HCT116 (cell line): ENCODE measurements around the gene NEK7.

ENCODE experiments used
- CTCF ChIP-seq, 3 experiments: fragments of 200-600 bp in 1 of 3; sonication (generic) in 1 of 3; IDR thresholded peaks in 2 of 3; conservative IDR thresholded peaks in 1 of 3; 2 replicates each; pipeline ENCODE4 v1.5.1; 2012 to 2017; ENCODE audit warnings: low read depth in 2 of 3, low read length in 2 of 3, antibody characterized with exemption in 1 of 3, borderline replicate concordance in 1 of 3, control low read depth in 1 of 3, mild to moderate bottlenecking in 1 of 3, mixed read lengths in 1 of 3, mixed run types in 1 of 3, moderate library complexity in 1 of 3; ENCODE audit not compliant: insufficient read depth in 1 of 3
- FOSL1 ChIP-seq: IDR thresholded peaks from 2 replicates; pipeline ENCODE4 v1.6.1; 2012; ENCODE audit warnings: low read depth
- RAD21 ChIP-seq: IDR thresholded peaks from 2 replicates; pipeline ENCODE4 v1.6.1; 2012; ENCODE audit warnings: low read depth, mild to moderate bottlenecking
- ZNF274 ChIP-seq: fragments of 200-500 bp; sonication (Bioruptor generic); IDR thresholded peaks from 2 replicates; pipeline ENCODE4 v1.6.1; 2014; ENCODE audit warnings: mild to moderate bottlenecking, low read depth, low read length, inconsistent platforms
- TF ChIP-seq, protein P1 (sequence below): IDR thresholded peaks from 2 replicates; pipeline ENCODE4 v1.6.1; 2011; ENCODE audit warnings: mild to moderate bottlenecking, low read length, moderate library complexity; ENCODE audit not compliant: insufficient replicate concordance; ENCODE audit errors: extremely low read depth

- TF ChIP-seq ZNF274: no peak
- no peak for TF ChIP-seq CTCF (IDR thresholded peaks at IDR 0.05 in 2 of 3, conservative IDR thresholded peaks at IDR 0.05 in 1 of 3; ENCODE audit: borderline replicate concordance in 1 of 3, insufficient read depth in 1 of 3, low read depth in 2 of 3, low read length in 2 of 3)
- no peak for TF ChIP-seq FOSL1
- no peak for TF ChIP-seq RAD21
- TF ChIP-seq, protein P1, sequence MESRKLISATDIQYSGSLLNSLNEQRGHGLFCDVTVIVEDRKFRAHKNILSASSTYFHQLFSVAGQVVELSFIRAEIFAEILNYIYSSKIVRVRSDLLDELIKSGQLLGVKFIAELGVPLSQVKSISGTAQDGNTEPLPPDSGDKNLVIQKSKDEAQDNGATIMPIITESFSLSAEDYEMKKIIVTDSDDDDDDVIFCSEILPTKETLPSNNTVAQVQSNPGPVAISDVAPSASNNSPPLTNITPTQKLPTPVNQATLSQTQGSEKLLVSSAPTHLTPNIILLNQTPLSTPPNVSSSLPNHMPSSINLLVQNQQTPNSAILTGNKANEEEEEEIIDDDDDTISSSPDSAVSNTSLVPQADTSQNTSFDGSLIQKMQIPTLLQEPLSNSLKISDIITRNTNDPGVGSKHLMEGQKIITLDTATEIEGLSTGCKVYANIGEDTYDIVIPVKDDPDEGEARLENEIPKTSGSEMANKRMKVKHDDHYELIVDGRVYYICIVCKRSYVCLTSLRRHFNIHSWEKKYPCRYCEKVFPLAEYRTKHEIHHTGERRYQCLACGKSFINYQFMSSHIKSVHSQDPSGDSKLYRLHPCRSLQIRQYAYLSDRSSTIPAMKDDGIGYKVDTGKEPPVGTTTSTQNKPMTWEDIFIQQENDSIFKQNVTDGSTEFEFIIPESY: no peak
Measured at GRCh38 chr1:198185759-198186158, 29.0 kb downstream of the NEK7 start.
